Amniotic epithelial cell (primary cell): ENCODE data around the gene CCL28.

ENCODE experiments used
- DNase-seq: peaks from one replicate; pipeline ENCODE4 v3.0.0-alpha.2; 2010; ENCODE audit warnings: low read depth

CCL28 gene

DNA sequence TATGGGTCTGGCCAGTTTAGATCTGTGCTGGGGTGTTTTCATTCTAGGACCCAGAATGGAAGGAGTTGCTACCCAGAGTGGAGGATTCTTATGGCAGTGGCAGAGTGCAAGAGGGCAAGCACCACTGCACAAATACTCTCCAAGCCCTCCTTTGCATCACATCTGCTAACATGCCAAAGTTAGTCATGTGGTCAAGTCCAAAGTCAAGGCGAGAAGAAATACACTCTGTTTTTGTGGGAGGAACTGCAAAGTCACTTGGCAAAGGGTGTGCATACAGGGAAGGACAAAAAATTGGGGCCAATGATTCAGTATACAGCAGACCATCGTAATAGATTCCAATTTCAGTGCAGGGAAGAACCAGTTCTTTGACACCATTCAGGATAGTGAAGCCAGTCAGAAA lies 55.1 kb downstream of the CCL28 start:
- DNase-seq, result no peak

DNA sequence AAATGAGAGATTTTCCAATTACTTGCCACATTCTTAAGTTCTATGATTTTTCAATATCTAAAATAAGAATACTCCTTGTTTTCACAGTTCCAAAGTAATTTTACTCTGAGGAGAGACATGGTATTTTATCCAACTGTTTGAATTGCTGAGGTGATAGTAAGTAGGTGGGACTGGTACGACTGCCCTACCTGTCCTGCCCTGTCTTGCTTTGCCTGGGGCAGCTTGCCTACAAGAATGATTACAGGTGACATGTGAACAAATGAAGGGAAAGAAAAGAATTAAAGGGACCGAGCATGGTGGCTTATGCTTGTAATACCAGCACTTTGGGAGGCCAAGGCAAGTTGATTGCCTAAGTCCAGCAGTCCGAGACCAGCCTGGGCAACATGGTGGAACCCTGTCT lies 57.4 kb downstream of the CCL28 start:
- DNase-seq, result no peak

DNA sequence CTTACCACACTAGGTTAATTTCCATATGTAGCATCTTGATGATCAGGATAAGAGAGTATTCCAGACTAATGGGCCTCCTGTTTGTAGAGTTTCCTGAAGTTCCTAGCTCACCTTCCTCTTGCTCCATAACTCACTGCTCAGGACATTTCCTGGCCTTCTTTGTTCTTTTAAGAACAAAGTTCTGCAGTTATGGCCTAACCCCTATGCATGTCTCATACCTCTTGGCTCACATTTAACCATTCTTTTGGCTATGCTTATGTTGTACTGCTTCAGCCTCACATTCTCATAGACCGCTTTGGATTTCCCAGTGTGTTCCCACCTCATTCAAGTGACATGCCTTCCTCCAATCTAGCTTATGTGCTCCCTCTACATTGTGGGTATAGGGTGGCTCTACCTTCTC lies 58.5 kb downstream of the CCL28 start:
- no peak for DNase-seq

DNA sequence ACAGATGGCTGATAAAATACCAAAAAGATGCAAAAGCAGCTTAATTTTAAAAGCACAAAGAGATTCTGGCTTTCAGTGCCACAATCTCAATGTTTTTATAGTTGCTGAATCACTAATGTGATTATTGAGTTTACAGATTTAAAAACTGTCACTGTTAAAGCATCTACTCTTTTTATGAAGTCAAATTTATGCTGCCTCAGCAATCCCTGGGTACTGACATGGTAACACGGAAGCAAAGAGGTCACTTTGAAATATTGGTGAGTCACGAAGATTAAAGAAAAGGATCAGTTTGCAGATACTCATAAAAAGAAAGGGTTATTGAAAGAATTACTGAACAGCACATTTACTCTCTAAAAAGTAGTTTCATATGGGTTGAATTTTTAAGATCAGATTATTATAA lies 59.3 kb downstream of the CCL28 start:
- no peak for DNase-seq

DNA sequence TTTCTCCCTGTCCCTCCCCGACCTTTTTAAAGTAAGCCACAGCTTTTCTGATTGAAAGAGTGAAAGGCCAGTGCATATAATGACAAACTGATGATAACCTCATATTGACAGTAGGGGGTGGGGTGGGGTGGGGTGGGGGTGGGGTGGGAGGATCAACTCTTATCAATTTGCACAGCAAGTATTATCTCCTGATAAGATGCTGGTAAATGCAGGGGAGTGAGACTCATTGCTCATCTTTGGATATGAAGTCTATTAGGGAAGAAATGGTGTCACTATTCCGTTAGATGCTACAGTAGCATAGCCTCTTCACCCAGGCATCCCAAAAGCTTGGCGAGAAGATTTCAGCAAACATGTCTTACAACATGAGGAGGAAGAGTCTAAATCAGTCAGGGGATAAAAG lies 60.1 kb downstream of the CCL28 start:
- DNase-seq, result no peak

DNA sequence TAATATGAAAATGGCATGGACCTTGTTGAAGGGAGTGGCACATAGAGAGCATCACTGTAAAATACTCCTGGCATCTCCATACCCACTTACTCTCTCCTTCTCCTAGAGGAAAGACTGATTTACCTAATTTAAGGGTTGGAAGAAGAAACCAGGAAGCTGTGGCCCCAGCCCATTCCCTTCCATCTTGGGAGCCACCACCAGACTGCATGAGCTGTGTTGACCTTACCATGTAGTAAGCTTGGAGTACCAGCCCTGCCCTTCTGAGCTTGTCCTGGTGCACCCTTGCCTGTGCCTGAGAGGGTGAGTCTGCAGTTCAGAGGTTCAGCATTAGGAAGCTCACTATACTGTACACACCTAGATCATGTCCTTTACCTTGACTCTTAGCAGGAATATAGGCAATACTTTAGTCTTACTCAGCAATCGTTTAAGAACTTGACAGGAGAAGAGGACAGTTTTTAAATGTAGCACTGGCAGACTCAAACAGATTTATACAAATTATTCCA lies 63.3 kb downstream of the CCL28 start:
- DNase-seq, result no peak

DNA sequence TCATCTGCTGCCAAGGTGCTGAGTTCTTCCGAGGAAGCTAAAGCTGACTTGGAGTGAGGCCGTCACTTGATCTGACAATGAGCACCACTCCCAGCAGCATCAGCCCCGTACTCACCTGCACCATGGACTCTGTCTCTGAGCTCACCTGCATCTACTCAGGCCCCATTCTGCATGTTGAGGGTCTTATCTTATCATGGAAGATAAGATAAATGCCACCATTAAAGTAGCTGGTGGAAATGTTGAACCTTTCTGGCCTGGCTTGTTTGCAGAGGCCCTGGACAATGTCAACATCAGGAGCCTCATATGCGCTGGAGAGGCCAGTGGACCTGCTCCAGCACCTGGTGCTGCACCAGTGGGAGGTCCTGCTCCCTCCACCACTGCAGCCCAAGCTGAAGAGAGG lies 64.0 kb downstream of the CCL28 start:
- no peak for DNase-seq

DNA sequence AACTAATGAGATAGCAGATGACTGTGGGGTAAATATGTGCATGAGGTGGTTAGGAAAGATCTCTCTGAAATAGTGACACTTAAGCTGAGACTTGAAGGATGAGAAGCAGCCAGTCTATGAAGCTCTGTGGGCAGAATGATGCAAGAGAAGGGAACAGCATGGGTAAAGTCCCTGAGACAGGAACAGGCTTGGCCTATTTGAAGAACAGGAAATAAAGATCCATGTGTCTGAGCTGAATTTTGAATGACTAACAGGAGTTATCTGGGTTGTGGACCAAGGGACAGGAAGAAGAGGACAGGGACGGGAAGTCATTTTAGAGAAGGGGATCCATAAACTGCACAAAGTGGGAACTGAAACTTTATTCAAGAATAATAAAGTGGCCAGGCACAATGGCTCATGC lies 73.3 kb downstream of the CCL28 start:
- DNase-seq, result peak; percentile 10

DNA sequence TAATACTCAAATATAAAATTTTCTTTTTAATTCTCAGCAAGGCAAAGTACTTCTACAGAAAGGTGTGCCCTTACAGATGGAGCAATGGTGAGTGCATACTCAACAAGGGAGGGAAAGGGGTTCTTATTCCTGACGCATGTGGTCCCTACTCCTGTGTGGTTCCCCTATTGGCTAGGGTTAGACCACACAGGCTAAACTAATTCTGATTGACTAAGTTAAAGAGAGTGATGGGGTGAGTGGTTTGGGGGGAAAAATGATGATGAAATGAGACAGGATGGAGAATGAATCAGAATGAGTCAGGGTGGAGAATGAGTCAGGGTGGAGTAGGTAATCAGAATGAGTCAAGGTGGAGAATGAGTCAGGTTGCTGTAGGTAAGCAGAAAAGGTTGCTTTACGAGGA lies 76.0 kb downstream of the CCL28 start:
- peak; percentile 12 for DNase-seq

DNA sequence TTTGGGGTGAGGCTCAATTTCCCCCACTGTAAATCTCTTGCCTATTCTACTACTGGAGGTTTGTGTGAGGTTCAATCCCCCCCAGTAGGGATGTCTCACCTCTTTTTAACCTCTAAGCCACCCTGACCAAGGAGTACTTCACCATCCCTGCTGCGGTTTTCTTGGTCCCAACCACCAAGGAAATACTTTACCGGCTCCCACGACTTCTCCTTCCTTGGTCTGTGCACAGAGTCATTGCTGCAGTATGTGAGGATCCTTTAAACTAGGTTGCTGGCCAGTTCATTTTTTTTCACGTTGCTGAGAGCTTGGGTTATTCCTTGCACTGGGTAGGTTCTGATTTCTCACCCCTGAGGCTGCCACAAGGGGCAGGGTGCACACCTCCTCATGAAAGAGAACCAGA lies 76.5 kb downstream of the CCL28 start:
- no peak for DNase-seq

DNA sequence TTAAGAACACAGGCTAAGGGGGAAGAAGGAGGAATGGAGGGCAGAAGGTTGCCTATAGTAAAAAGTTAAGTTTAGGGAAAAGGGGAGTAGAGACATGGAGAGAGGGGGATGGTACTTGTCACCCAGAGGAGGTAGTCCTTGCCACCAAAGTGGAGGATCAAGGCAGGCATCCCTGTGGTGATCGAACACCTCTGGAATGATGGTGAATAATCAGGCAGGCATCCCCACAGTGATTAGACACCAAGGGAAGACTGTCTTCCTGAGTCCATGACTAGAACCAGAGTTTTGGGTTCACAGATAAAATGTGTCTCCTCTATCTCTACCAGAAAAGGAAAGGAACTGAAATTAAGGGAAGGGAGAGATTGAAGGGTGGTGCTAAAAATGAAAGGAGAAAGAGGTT lies 79.8 kb downstream of the CCL28 start:
- no peak for DNase-seq
